H9 (cell line): ENCODE measurements around the gene LRRC74B. TPM values are rescaled to one million over a fixed set of nuclear protein-coding genes. Genes with fewer than 3 reads are reported as not detected.

Experiments
- DNase-seq: peaks from one replicate; pipeline ENCODE4 v3.0.0-alpha.2; 2017
- H2AFZ ChIP-seq: one replicate; pipeline ENCODE4 v1.6.1; 2013; ENCODE audit warnings: mild to moderate bottlenecking, low read length, control low read depth, moderate library complexity
- H2AK5ac ChIP-seq: 2 replicates; pipeline ENCODE4 v1.6.1; 2013; ENCODE audit warnings: low read length, control low read depth, mixed read lengths; ENCODE audit not compliant: insufficient read length
- H2BK120ac ChIP-seq: one replicate; pipeline ENCODE4 v1.6.1; 2013; ENCODE audit warnings: low read depth, mild to moderate bottlenecking, low read length, control low read depth, inconsistent platforms; ENCODE audit not compliant: poor library complexity, severe bottlenecking
- H2BK12ac ChIP-seq: 2 replicates; pipeline ENCODE4 v1.6.1; 2013; ENCODE audit warnings: low read length, control low read depth, mixed read lengths, low read depth; ENCODE audit not compliant: insufficient read length
- H2BK15ac ChIP-seq: 2 replicates; pipeline ENCODE4 v1.6.1; 2013; ENCODE audit warnings: low read depth, low read length, control low read depth
- H2BK20ac ChIP-seq: one replicate; pipeline ENCODE4 v1.6.1; 2013; ENCODE audit warnings: low read depth, mild to moderate bottlenecking, low read length, control low read depth, inconsistent platforms; ENCODE audit not compliant: poor library complexity, severe bottlenecking
- H2BK5ac ChIP-seq: 2 replicates; pipeline ENCODE4 v1.6.1; 2013; ENCODE audit warnings: low read length, control low read depth, mixed read lengths; ENCODE audit not compliant: insufficient read length
- H3K14ac ChIP-seq: 2 replicates; pipeline ENCODE4 v1.6.1; 2013; ENCODE audit warnings: low read length, control low read depth; ENCODE audit not compliant: insufficient read depth
- H3K18ac ChIP-seq: 2 replicates; pipeline ENCODE4 v1.6.1; 2013; ENCODE audit warnings: low read depth, mild to moderate bottlenecking, mixed read lengths, low read length, control low read depth; ENCODE audit not compliant: insufficient read length
- H3K23ac ChIP-seq: 2 replicates; pipeline ENCODE4 v1.6.1; 2013; ENCODE audit warnings: low read length, control low read depth, mixed read lengths, low read depth; ENCODE audit not compliant: insufficient read length
- H3K23me2 ChIP-seq: 2 replicates; pipeline ENCODE4 v1.6.1; 2013; ENCODE audit warnings: low read depth, mild to moderate bottlenecking, mixed read lengths, low read length, control low read depth; ENCODE audit not compliant: insufficient read length, poor library complexity, severe bottlenecking
- H3K27ac ChIP-seq: 2 replicates; pipeline ENCODE4 v1.5.1; 2013; ENCODE audit warnings: low read length, control low read depth, mixed read lengths, low read depth; ENCODE audit not compliant: insufficient read length
- H3K27me3 ChIP-seq: 2 replicates; pipeline ENCODE4 v1.6.1; 2013; ENCODE audit warnings: low read length, control low read depth, inconsistent platforms; ENCODE audit not compliant: insufficient read depth
- H3K4ac ChIP-seq: 2 replicates; pipeline ENCODE4 v1.6.1; 2013; ENCODE audit warnings: low read depth, mild to moderate bottlenecking, control low read depth, inconsistent platforms, low read length, moderate library complexity
- H3K4me1 ChIP-seq: 2 replicates; pipeline ENCODE4 v1.6.1; 2013; ENCODE audit warnings: low read length, control low read depth, inconsistent platforms; ENCODE audit not compliant: insufficient read depth
- H3K4me2 ChIP-seq: 2 replicates; pipeline ENCODE4 v1.6.1; 2013; ENCODE audit warnings: low read length, control low read depth, mixed read lengths; ENCODE audit not compliant: insufficient read length, insufficient read depth
- H3K56ac ChIP-seq: 2 replicates; pipeline ENCODE4 v1.6.1; 2013; ENCODE audit warnings: low read depth, mild to moderate bottlenecking, mixed read lengths, low read length, control low read depth; ENCODE audit not compliant: insufficient read length
- H3K79me1 ChIP-seq: 2 replicates; pipeline ENCODE4 v1.6.1; 2013; ENCODE audit warnings: low read depth, mild to moderate bottlenecking, moderate library complexity, low read length, control low read depth, inconsistent platforms; ENCODE audit not compliant: insufficient read depth, poor library complexity, severe bottlenecking
- H3K79me2 ChIP-seq: 2 replicates; pipeline ENCODE4 v1.6.1; 2013; ENCODE audit warnings: low read length, control low read depth, inconsistent platforms; ENCODE audit not compliant: insufficient read depth
- H3K9ac ChIP-seq: 2 replicates; pipeline ENCODE4 v1.6.1; 2013; ENCODE audit warnings: low read length, control low read depth, mixed read lengths; ENCODE audit not compliant: insufficient read length; ENCODE audit errors: extremely low read depth
- H3K9me3 ChIP-seq: one replicate; pipeline ENCODE4 v1.6.1; 2013; ENCODE audit warnings: low read depth, low read length, inconsistent platforms; ENCODE audit not compliant: control insufficient read depth
- H3T11ph ChIP-seq: one replicate; pipeline ENCODE4 v1.6.1; 2013; ENCODE audit warnings: mild to moderate bottlenecking, low read length, control low read depth, inconsistent platforms
- H4K20me1 ChIP-seq: one replicate; pipeline ENCODE4 v1.6.1; 2013; ENCODE audit not compliant: control insufficient read depth, insufficient read length, insufficient read depth
- H4K5ac ChIP-seq: 2 replicates; pipeline ENCODE4 v1.6.1; 2013; ENCODE audit warnings: low read depth, mild to moderate bottlenecking, mixed read lengths, low read length, control low read depth; ENCODE audit not compliant: insufficient read length
- H4K8ac ChIP-seq: replicated peaks from 2 replicates; pipeline ENCODE4 v1.6.1; 2013; ENCODE audit warnings: low read length, control low read depth, mixed read lengths, low read depth; ENCODE audit not compliant: insufficient read length
- H4K91ac ChIP-seq: 2 replicates; pipeline ENCODE4 v1.6.1; 2013; ENCODE audit warnings: low read depth, mild to moderate bottlenecking, moderate library complexity, mixed read lengths, low read length, control low read depth; ENCODE audit not compliant: insufficient read length
- H3K27ac Mint-ChIP-seq, 3 experiments: 2 replicates in 2 of 3; 3 replicates in 1 of 3; pipeline ENCODE4 v1.8.0; 2020 to 2021; ENCODE audit warnings: mixed read lengths in 3 of 3, mild to moderate bottlenecking in 1 of 3, moderate library complexity in 1 of 3
- H3K27me3 Mint-ChIP-seq: 2 replicates; pipeline ENCODE4 v1.8.0; 2021; ENCODE audit warnings: low read depth, mild to moderate bottlenecking, moderate library complexity, mixed read lengths
- H3K36me3 Mint-ChIP-seq, 3 experiments: 2 replicates in 2 of 3; 3 replicates in 1 of 3; pipeline ENCODE4 v1.8.0; 2020 to 2021; ENCODE audit warnings: low read depth in 3 of 3, mixed read lengths in 3 of 3; ENCODE audit not compliant: insufficient read depth in 1 of 3
- H3K4me1 Mint-ChIP-seq, 2 experiments: 2 replicates each; pipeline ENCODE4 v1.8.0; 2020; ENCODE audit warnings: mixed read lengths in 2 of 2
- H3K4me3 Mint-ChIP-seq, 2 experiments: 2 replicates in 1 of 2; 3 replicates in 1 of 2; pipeline ENCODE4 v1.8.0; 2020 to 2021; ENCODE audit warnings: mild to moderate bottlenecking in 2 of 2, mixed read lengths in 2 of 2, moderate library complexity in 1 of 2
- H3K9me3 Mint-ChIP-seq, 2 experiments: 2 replicates in 1 of 2; 3 replicates in 1 of 2; pipeline ENCODE4 v1.8.0; 2020; ENCODE audit warnings: mild to moderate bottlenecking in 2 of 2, mixed read lengths in 2 of 2, moderate library complexity in 1 of 2
- WGBS: extraction: QIAGEN DNeasy Blood & Tissue Kit; methylation state at CpG from one replicate; pipeline ENCODE4 v1.1.7; 2013; ENCODE audit warnings: missing lambda C conversion rate, low lambda C conversion rate, mixed read lengths; ENCODE audit not compliant: insufficient read length; ENCODE audit errors: extremely low coverage; 5-methylcytosine and 5-hydroxymethylcytosine counted together
- total RNA-seq: library from RNA; stranded (reverse); gene quantifications from 2 replicates; pipeline ENCODE4 v1.2.1, GENCODE V29; 2021
- TF ChIP-seq, protein P1 (sequence below): fragments of 200-600 bp; sonication (generic); conservative IDR thresholded peaks from 3 replicates; pipeline ENCODE4 v1.8.0; 2021; ENCODE audit warnings: antibody characterized with exemption, mild to moderate bottlenecking

Gene LRRC74B
- total RNA-seq, 1 experiment from 2014 or later: not detected

DNA sequence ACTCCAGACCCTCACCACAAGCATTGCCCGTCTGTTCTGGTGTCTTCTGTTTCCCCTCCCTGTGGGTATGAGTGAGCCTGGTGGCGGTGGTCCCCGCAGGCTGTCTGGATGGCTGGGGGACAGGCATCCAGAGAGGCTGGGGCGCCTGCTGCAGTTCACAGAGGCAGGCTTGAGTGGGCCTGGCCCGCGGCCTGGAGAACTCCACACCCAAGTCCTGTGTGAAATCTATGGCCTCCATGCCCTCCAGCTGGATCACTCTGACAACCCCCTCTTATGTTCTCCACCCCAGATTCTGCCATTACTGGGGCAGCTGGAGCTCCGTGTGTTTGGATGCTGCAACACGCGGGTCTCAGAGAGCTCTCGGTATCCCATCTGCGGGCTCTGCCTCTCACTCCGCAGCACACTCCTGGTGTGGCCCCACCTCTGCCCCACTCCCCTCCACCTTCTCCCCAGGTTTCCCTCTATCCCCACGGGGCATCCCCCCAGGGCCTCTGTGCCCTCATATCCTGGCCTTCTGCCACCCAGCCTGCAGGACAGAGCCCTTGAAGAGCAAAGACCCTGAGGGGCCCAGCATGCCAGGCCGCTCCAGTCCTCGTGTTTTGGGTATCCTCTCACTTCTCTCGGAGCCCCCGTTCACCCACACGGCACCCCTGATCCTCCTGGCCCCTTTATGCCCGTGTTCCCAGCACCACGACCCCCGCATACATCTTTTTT lies 31.3 kb downstream of the LRRC74B start:
- Mint-ChIP-seq H3K27me3 (peaks cover 2% of the 10 kb centered on the region; the same call in 1 of the 2 replicates), H3K27ac (no peak overlapping the region), H3K4me1 (no peaks in the 10 kb centered on the region; a peak in 1 of 4 replicates), H3K4me3 (no peak overlapping the region), H3K9me3 (peaks cover 0 to 2% of the 10 kb centered on the region in 2 experiments; a peak in 1 of 5 replicates), H3K36me3 (no peaks in the 10 kb centered on the region; a peak in 2 of 7 replicates)
- Histone ChIP-seq H2AFZ (no peak overlapping the region), H3K79me1 (no peaks in the 10 kb centered on the region), H2BK12ac (no peak overlapping the region), H4K91ac (no peak overlapping the region), H2AK5ac (no peak overlapping the region), H3K4ac (no peak overlapping the region), H2BK15ac (no peak overlapping the region), H3K27ac (no peak overlapping the region), H3K79me2 (no peaks in the 10 kb centered on the region), H3K9me3 (no peaks in the 10 kb centered on the region), H3K23me2 (no peaks in the 10 kb centered on the region), H3K14ac (no peak overlapping the region; the same call in 1 of the 2 replicates), H2BK20ac (no peak overlapping the region), H3K9ac (no peak overlapping the region), H3K18ac (no peak overlapping the region), H3K4me2 (no peak overlapping the region), H2BK120ac (no peak overlapping the region), H4K5ac (no peak overlapping the region), H3T11ph (no peak overlapping the region), H4K8ac (no peak overlapping the region), H3K23ac (no peak overlapping the region), H2BK5ac (no peak overlapping the region), H3K27me3 (no peaks in the 10 kb centered on the region), H3K4me1 (no peaks in the 10 kb centered on the region), H3K56ac (no peak overlapping the region), H4K20me1 (no peaks in the 10 kb centered on the region)
- no CpG with 5 or more reads among the region's 21 CpGs for WGBS
- DNase-seq: no peak
- TF ChIP-seq, protein P1, sequence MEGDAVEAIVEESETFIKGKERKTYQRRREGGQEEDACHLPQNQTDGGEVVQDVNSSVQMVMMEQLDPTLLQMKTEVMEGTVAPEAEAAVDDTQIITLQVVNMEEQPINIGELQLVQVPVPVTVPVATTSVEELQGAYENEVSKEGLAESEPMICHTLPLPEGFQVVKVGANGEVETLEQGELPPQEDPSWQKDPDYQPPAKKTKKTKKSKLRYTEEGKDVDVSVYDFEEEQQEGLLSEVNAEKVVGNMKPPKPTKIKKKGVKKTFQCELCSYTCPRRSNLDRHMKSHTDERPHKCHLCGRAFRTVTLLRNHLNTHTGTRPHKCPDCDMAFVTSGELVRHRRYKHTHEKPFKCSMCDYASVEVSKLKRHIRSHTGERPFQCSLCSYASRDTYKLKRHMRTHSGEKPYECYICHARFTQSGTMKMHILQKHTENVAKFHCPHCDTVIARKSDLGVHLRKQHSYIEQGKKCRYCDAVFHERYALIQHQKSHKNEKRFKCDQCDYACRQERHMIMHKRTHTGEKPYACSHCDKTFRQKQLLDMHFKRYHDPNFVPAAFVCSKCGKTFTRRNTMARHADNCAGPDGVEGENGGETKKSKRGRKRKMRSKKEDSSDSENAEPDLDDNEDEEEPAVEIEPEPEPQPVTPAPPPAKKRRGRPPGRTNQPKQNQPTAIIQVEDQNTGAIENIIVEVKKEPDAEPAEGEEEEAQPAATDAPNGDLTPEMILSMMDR: no peak
